GM12892 (cell line): ENCODE measurements around the gene WWOX.
"Not testable (repeated sequence)": the region's sequence is repeated elsewhere in the genome, so short reads cannot be mapped to it uniquely, and the experiment has no call there.

Source experiments
- DNase-seq: peaks from one replicate; pipeline ENCODE4 v3.0.0; 2011; ENCODE audit not compliant: insufficient read length
- FAIRE-seq: peaks from 2 replicates; lab custom pipeline; 2011; peaks lifted over from hg19 to GRCh38; lab: Jason Lieb, UNC
- POLR2A ChIP-seq: IDR thresholded peaks from 2 replicates; pipeline ENCODE4 v1.6.1; 2011; ENCODE audit warnings: low read depth, low read length, control low read depth
- POLR2AphosphoS5 ChIP-seq: IDR thresholded peaks from 2 replicates; pipeline ENCODE4 v1.6.1; 2011; ENCODE audit warnings: low read depth, low read length, control low read depth
- TAF1 ChIP-seq: IDR thresholded peaks from 2 replicates; pipeline ENCODE4 v1.6.1; 2011; ENCODE audit warnings: low read depth, mild to moderate bottlenecking, control low read depth, low read length, borderline replicate concordance

The WWOX gene

GRCh38 chr16:79042141-79042540 lies 942.7 kb downstream of the WWOX start:
- DNase-seq (no peak), FAIRE-seq (no peak)
- no peak for TF ChIP-seq TAF1

- DNase-seq (no peak), FAIRE-seq (no peak)
- TF ChIP-seq POLR2A (no peak), POLR2AphosphoS5 (no peak), TAF1 (no peak)
These were observed 943.4 kb downstream of the WWOX start for GRCh38 chr16:79042886-79043285.

- FAIRE-seq = no peak
- TF ChIP-seq POLR2AphosphoS5 (no peak), POLR2A (no peak), TAF1 (no peak)
- DNase-seq = no peak
These were observed 945.7 kb downstream of the WWOX start for GRCh38 chr16:79045191-79045590.

GRCh38 chr16:79047337-79047736 lies 947.9 kb downstream of the WWOX start:
- TF ChIP-seq TAF1 (no peak), POLR2AphosphoS5 (no peak), POLR2A (no peak)
- DNase-seq (no peak), FAIRE-seq (no peak)

- FAIRE-seq = no peak
- DNase-seq = no peak
- TF ChIP-seq POLR2AphosphoS5 (no peak), TAF1 (no peak), POLR2A (no peak)
These were observed 949.6 kb downstream of the WWOX start for GRCh38 chr16:79049040-79049439.

- DNase-seq (no peak), FAIRE-seq (no peak)
- TF ChIP-seq POLR2A (no peak), POLR2AphosphoS5 (no peak), TAF1 (no peak)
These were observed 950.6 kb downstream of the WWOX start for GRCh38 chr16:79050063-79050462.

- DNase-seq (no peak), FAIRE-seq (no peak)
- TF ChIP-seq TAF1 (no peak), POLR2AphosphoS5 (no peak), POLR2A (no peak)
These were observed 951.9 kb downstream of the WWOX start for GRCh38 chr16:79051313-79051712.

- FAIRE-seq, DNase-seq: not testable (repeated sequence)
These were observed 952.7 kb downstream of the WWOX start for GRCh38 chr16:79052198-79052597.

- TF ChIP-seq POLR2A = no peak
- TF ChIP-seq TAF1 = no peak
- TF ChIP-seq POLR2AphosphoS5 = no peak
- FAIRE-seq = no peak
- no peak for DNase-seq
These were observed 954.1 kb downstream of the WWOX start for GRCh38 chr16:79053577-79053976.

- DNase-seq (no peak), FAIRE-seq (no peak)
- TF ChIP-seq POLR2AphosphoS5 = no peak
- no peak for TF ChIP-seq POLR2A
- TF ChIP-seq TAF1 = no peak
These were observed 954.9 kb downstream of the WWOX start for GRCh38 chr16:79054211-79054984.

GRCh38 chr16:79055251-79055970 lies 956.0 kb downstream of the WWOX start:
- TF ChIP-seq TAF1 (no peak), POLR2A (no peak), POLR2AphosphoS5 (no peak)
- FAIRE-seq (no peak), DNase-seq (no peak)

GRCh38 chr16:79061181-79061580 lies 961.7 kb downstream of the WWOX start:
- FAIRE-seq = no peak
- no peak for DNase-seq
- TF ChIP-seq POLR2AphosphoS5 (no peak), POLR2A (no peak), TAF1 (no peak)

GRCh38 chr16:79062336-79062735 lies 962.9 kb downstream of the WWOX start:
- no peak for DNase-seq
- no peak for TF ChIP-seq TAF1
- no peak for TF ChIP-seq POLR2AphosphoS5

More at GRCh38 chr16:79062336-79062735, 962.9 kb downstream of the WWOX start:
- FAIRE-seq = no peak
